Posterior cingulate gyrus (tissue), 11 donors: ENCODE data around the gene DCC.
"Not testable (repeated sequence)": the region's sequence is repeated elsewhere in the genome, so short reads cannot be mapped to it uniquely, and the experiment has no call there.

Source experiments
- DNase-seq, 10 donors: peaks; one replicate each; pipeline versions ENCODE4 v3.0.0 to v3.0.0-alpha.2; 2020 to 2021; ENCODE audit warnings: mixed read lengths in 3 of 10
- intact Hi-C: fragments of 100-400 bp; cut with DNase I; formaldehyde crosslinking; loops from one replicate; pipeline ENCODE4 v1.15.1; 2023

DCC gene

GRCh38 chr18:53441761-53442414 lies 1101.9 kb downstream of the DCC start:
- intact Hi-C loops, result no loop called here
- no peak for DNase-seq

- DNase-seq, result no peak
- intact Hi-C loops, result no loop called here
Measured at GRCh38 chr18:53442415-53442783, 1102.4 kb downstream of the DCC start.

GRCh38 chr18:53443336-53443735 lies 1103.3 kb downstream of the DCC start:
- DNase-seq, result no peak
- intact Hi-C loops, result no loop called here

- intact Hi-C loops, result no loop called here
- DNase-seq, result no peak
Measured at GRCh38 chr18:53443831-53444230, 1103.8 kb downstream of the DCC start.

GRCh38 chr18:53451902-53452301 lies 1111.9 kb downstream of the DCC start:
- no peak for DNase-seq

GRCh38 chr18:53457068-53457467 lies 1117.1 kb downstream of the DCC start:
- intact Hi-C loops, result no loop called here
- DNase-seq, result no peak

More at GRCh38 chr18:53451902-53452301, 1111.9 kb downstream of the DCC start:
- intact Hi-C loops, result no loop called here

- no peak for DNase-seq
- intact Hi-C loops, result no loop called here
Measured at GRCh38 chr18:53458268-53458667, 1118.3 kb downstream of the DCC start.

- intact Hi-C loops, result no loop called here
- peak in 9 of 10 donors; percentile 7 to 86 (median 25) for DNase-seq
Measured at GRCh38 chr18:53458944-53459580, 1119.1 kb downstream of the DCC start.

- no peak for DNase-seq
- intact Hi-C loops, result no loop called here
Measured at GRCh38 chr18:53467756-53468155, 1127.8 kb downstream of the DCC start.

GRCh38 chr18:53468173-53468572 lies 1128.2 kb downstream of the DCC start:
- DNase-seq, intact Hi-C loops: not testable (repeated sequence)

- intact Hi-C loops, result no loop called here
- DNase-seq, result no peak
Measured at GRCh38 chr18:53472546-53472945, 1132.5 kb downstream of the DCC start.

GRCh38 chr18:53478155-53478554 lies 1138.2 kb downstream of the DCC start:
- intact Hi-C loops, result no loop called here
- DNase-seq, result no peak

- DNase-seq, result no peak
- intact Hi-C loops, result no loop called here
Measured at GRCh38 chr18:53486296-53486695, 1146.3 kb downstream of the DCC start.

GRCh38 chr18:53489266-53489665 lies 1149.3 kb downstream of the DCC start:
- DNase-seq, result no peak
- intact Hi-C loops, result no loop called here

GRCh38 chr18:53490019-53490418 lies 1150.0 kb downstream of the DCC start:
- intact Hi-C loops, result no loop called here
- no peak for DNase-seq

GRCh38 chr18:53496028-53496427 lies 1156.0 kb downstream of the DCC start:
- intact Hi-C loops, result no loop called here
- peak in 2 of 10 donors; percentile 55 to 81 for DNase-seq

GRCh38 chr18:53503914-53504441 lies 1164.0 kb downstream of the DCC start:
- DNase-seq, result no peak

GRCh38 chr18:53508529-53508928 lies 1168.5 kb downstream of the DCC start:
- intact Hi-C loops, result no loop called here
- DNase-seq, result no peak

More at GRCh38 chr18:53503914-53504441, 1164.0 kb downstream of the DCC start:
- intact Hi-C loops, result no loop called here

- intact Hi-C loops, result no loop called here
- DNase-seq, result no peak
Measured at GRCh38 chr18:53509886-53510285, 1169.9 kb downstream of the DCC start.

GRCh38 chr18:53511725-53512124 lies 1171.7 kb downstream of the DCC start:
- DNase-seq, intact Hi-C loops: not testable (repeated sequence)

GRCh38 chr18:53521068-53521467 lies 1181.1 kb downstream of the DCC start:
- no peak for DNase-seq
- intact Hi-C loops, result no loop called here
